Measurements from ENCODE around the gene ACTMAP. TPM values are rescaled to one million over a fixed set of nuclear protein-coding genes. Genes with fewer than 3 reads are reported as not detected.
A peak's percentile ranks its signal among the peaks of the same experiment; 100 is the strongest.

Gene ACTMAP
- total and polyA plus RNA-seq, 9 of the 15 experiments (the other 6 are each of a cell fraction or from before 2014, with no cell fraction given) = 1.7 to 16.6 (median 4.9) TPM

DNA sequence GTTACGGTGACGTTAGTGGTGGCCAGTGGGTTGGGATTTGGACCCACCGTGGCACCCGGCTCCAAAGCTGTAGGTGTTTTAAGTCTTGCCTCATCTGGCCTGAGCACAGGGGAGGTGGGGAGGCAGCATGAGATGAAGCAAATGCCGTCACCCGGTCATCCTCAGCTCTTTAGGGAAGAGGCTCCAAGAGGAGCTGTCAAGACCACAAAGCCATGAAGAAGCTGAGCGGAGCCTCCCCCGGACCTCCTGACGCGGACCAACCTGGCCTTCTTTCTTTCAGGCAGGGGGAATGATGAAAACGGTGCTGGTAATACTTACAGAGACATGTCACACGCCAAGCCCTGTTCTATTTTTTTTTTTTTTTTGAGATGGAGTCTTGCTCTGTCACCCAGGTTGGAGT lies 7.4 kb downstream of the ACTMAP start:
- DNase-seq (ENCODE audit: extremely low read depth in 1 of 4, low spot score in 3 of 4) (no peak), FAIRE-seq (no peak), ATAC-seq (no peak)
- CTCF ChIA-PET (ENCODE audit: low intra/inter-chr PET ratio) = no interaction called here
- BruUV-seq (replicated peaks) = no TSS peak
- intact Hi-C loops (cut with micrococcal nuclease) = loop anchor here (5.0 kb wide), 1 partner anchor 81 kb away; no protein-coding TSS in a partner anchor
- H3K27ac ChIP-seq (ENCODE audit: extremely low read depth, low read depth, low read length) = no peak overlapping the region
- H3K79me2 ChIP-seq (ENCODE audit: control insufficient read depth, insufficient read depth, low read length) = peaks cover 3% of the 10 kb centered on the region; the same call in 1 of the 3 replicates
- no peaks in the 10 kb centered on the region for H3K9me1 ChIP-seq (ENCODE audit: control insufficient read depth, insufficient read depth, low read length)
- POLR2A ChIA-PET = interaction anchor here (0.6 to 1.6 kb wide), 3 partner anchors 7 to 179 kb away, joined by 3 to 6 read pairs (median 4); partner anchors contain the start of genes ACTMAP and SNRPA
- no peaks in the 10 kb centered on the region for H3K9me3 ChIP-seq (replicated peaks; ENCODE audit: control insufficient read depth, insufficient read depth, low read depth, low read length)
- H3K36me3 ChIP-seq (ENCODE audit: control insufficient read depth, insufficient read depth, low read length) = peaks cover 21% of the 10 kb centered on the region; the same call in 2 of the 3 replicates
- H2AFZ ChIP-seq (ENCODE audit: low read depth, low read length) = no peak overlapping the region
- in situ Hi-C loops (cut with MboI) = no loop called here
- no peak overlapping the region for H3K4me3 ChIP-seq
- H4K20me1 ChIP-seq (replicated peaks; ENCODE audit: control insufficient read depth, insufficient read depth, low read length) = 0 out of 2 replicates have a peak, but pooled peaks cover 3% of the 10 kb centered on the region
- H3K4me2 ChIP-seq (ENCODE audit: insufficient read depth, low read length) = no peak overlapping the region
- no peaks in the 10 kb centered on the region for H3K27me3 ChIP-seq (ENCODE audit: control insufficient read depth in 2 of 2, insufficient read depth in 2 of 2, low read length in 2 of 2)
- 61% methylated on average over 11 of the region's 12 CpGs for WGBS (ENCODE audit: insufficient coverage, low coverage, missing lambda C conversion rate)
- H3K4me1 ChIP-seq (replicated peaks in 1 of 2; ENCODE audit: control insufficient read depth in 2 of 2, insufficient read depth in 2 of 2, low read length in 2 of 2) = peaks cover 0 to 42% of the 10 kb centered on the region in 2 experiments; a peak in 3 of 5 replicates
- H3K9ac ChIP-seq (ENCODE audit: insufficient read depth in 1 of 2, low read depth in 2 of 2, low read length in 2 of 2) = peak overlapping the region in 1 of 2 experiments; percentile 74; a peak in 2 of 4 replicates
- TF ChIP-seq NFE2L1 (tag; IDR thresholded peaks at IDR 0.05; ENCODE audit: borderline replicate concordance, low read depth) = no peak
- TF ChIP-seq, protein P1, sequence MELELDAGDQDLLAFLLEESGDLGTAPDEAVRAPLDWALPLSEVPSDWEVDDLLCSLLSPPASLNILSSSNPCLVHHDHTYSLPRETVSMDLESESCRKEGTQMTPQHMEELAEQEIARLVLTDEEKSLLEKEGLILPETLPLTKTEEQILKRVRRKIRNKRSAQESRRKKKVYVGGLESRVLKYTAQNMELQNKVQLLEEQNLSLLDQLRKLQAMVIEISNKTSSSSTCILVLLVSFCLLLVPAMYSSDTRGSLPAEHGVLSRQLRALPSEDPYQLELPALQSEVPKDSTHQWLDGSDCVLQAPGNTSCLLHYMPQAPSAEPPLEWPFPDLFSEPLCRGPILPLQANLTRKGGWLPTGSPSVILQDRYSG (tag; conservative IDR thresholded peaks at IDR 0.05; ENCODE audit: low read depth) = no peak
- no peak for TF ChIP-seq FOXK2 (conservative IDR thresholded peaks at IDR 0.05 in 1 of 2, IDR thresholded peaks at IDR 0.05 in 1 of 2; ENCODE audit: low read depth in 2 of 2)
- TF ChIP-seq MIER1 (IDR thresholded peaks at IDR 0.05; ENCODE audit: low read depth) = no peak
- TF ChIP-seq JUNB (CRISPR knock-in tag; conservative IDR thresholded peaks at IDR 0.05) = no peak
- TF ChIP-seq, protein P2, sequence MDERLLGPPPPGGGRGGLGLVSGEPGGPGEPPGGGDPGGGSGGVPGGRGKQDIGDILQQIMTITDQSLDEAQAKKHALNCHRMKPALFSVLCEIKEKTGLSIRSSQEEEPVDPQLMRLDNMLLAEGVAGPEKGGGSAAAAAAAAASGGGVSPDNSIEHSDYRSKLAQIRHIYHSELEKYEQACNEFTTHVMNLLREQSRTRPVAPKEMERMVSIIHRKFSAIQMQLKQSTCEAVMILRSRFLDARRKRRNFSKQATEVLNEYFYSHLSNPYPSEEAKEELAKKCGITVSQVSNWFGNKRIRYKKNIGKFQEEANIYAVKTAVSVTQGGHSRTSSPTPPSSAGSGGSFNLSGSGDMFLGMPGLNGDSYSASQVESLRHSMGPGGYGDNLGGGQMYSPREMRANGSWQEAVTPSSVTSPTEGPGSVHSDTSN (CRISPR knock-in tag; IDR thresholded peaks at IDR 0.05; ENCODE audit: low read depth) = no peak
- TF ChIP-seq, protein P2 (tag; conservative IDR thresholded peaks at IDR 0.05; ENCODE audit: low read depth) = no peak
- TF ChIP-seq JUN (IDR thresholded peaks at IDR 0.05; ENCODE audit: borderline replicate concordance, low read depth, low read length) = no peak
- no peak for TF ChIP-seq JUN (CRISPR knock-in tag; IDR thresholded peaks at IDR 0.05; ENCODE audit: borderline replicate concordance)
- TF ChIP-seq, protein P3, sequence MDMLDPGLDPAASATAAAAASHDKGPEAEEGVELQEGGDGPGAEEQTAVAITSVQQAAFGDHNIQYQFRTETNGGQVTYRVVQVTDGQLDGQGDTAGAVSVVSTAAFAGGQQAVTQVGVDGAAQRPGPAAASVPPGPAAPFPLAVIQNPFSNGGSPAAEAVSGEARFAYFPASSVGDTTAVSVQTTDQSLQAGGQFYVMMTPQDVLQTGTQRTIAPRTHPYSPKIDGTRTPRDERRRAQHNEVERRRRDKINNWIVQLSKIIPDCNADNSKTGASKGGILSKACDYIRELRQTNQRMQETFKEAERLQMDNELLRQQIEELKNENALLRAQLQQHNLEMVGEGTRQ (CRISPR knock-in tag; IDR thresholded peaks at IDR 0.05) = no peak
- TF ChIP-seq TARDBP (IDR thresholded peaks at IDR 0.05) = no peak
- no peak for TF ChIP-seq MECOM (CRISPR knock-in tag; IDR thresholded peaks at IDR 0.05)
- TF ChIP-seq, protein P4, sequence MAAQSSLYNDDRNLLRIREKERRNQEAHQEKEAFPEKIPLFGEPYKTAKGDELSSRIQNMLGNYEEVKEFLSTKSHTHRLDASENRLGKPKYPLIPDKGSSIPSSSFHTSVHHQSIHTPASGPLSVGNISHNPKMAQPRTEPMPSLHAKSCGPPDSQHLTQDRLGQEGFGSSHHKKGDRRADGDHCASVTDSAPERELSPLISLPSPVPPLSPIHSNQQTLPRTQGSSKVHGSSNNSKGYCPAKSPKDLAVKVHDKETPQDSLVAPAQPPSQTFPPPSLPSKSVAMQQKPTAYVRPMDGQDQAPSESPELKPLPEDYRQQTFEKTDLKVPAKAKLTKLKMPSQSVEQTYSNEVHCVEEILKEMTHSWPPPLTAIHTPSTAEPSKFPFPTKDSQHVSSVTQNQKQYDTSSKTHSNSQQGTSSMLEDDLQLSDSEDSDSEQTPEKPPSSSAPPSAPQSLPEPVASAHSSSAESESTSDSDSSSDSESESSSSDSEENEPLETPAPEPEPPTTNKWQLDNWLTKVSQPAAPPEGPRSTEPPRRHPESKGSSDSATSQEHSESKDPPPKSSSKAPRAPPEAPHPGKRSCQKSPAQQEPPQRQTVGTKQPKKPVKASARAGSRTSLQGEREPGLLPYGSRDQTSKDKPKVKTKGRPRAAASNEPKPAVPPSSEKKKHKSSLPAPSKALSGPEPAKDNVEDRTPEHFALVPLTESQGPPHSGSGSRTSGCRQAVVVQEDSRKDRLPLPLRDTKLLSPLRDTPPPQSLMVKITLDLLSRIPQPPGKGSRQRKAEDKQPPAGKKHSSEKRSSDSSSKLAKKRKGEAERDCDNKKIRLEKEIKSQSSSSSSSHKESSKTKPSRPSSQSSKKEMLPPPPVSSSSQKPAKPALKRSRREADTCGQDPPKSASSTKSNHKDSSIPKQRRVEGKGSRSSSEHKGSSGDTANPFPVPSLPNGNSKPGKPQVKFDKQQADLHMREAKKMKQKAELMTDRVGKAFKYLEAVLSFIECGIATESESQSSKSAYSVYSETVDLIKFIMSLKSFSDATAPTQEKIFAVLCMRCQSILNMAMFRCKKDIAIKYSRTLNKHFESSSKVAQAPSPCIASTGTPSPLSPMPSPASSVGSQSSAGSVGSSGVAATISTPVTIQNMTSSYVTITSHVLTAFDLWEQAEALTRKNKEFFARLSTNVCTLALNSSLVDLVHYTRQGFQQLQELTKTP (IDR thresholded peaks at IDR 0.05; ENCODE audit: low read depth in 1 of 2, partially characterized antibody in 2 of 2) = no peak
- no peak for TF ChIP-seq CBX3 (IDR thresholded peaks at IDR 0.05; ENCODE audit: borderline replicate concordance in 1 of 2, low read length in 2 of 2)

Measured in K562 (cell line).